ENCODE measurements around the gene CSF3.

Gene CSF3

DNA sequence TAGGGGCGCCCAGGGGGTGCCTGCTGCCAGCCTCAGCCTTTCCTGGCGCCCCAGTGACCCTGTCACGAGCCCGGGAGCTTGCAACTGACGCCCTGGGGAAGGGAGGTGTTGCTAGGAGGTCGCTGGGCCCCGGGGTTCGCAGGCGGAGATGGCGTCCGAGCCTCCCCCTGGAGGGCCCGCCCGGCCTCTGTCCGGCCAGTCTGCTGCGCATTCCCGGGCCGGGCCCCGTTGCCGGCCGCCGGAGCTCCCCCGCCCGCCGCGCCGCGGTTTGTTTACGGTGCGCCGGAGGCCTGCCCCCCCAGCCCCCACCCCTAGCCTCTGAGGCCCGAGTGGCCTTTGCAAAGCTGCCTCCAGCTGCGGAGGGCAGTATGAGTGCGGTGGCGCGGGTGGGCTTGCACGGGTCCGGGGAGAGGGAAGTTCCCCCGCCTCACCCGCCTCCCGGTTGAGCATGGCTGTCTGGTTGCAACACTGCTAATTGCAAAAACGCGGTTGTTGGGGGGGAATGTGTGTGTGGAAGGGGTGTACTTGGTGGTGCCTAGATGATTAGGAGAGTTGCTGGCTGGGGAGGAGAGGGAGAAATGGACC, 48.0 kb downstream of the CSF3 start:
- peak; percentile 86 for DNase-seq

DNA sequence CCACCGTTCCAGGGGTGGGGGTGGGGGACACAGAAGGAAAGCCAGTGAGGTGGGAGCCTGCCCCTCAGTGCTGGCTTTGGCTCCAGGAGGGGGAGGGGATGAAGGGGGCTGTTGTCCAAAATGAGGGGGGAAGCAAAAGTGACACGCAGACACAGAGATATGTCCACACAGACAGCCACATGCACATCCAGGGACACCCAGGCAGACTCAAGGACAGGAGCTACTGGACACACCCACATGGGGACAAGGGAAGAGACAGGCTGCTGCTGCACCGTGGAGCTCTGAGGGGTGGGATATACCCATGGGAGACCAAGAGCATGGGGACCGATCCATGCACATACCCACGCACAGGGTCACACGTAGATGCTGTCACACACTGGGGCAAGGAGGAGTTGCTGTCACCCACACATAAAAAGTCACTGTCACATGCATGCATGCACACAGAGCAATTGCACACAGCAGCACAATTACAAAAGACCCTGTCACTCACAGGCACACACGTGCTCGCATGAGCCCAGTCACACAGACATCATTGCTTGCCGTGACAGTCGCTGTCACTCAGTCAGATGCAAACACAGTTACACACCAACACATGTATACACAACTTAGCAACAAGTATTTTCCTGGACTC, 48.8 kb downstream of the CSF3 start:
- DNase-seq = peak; percentile 71

DNA sequence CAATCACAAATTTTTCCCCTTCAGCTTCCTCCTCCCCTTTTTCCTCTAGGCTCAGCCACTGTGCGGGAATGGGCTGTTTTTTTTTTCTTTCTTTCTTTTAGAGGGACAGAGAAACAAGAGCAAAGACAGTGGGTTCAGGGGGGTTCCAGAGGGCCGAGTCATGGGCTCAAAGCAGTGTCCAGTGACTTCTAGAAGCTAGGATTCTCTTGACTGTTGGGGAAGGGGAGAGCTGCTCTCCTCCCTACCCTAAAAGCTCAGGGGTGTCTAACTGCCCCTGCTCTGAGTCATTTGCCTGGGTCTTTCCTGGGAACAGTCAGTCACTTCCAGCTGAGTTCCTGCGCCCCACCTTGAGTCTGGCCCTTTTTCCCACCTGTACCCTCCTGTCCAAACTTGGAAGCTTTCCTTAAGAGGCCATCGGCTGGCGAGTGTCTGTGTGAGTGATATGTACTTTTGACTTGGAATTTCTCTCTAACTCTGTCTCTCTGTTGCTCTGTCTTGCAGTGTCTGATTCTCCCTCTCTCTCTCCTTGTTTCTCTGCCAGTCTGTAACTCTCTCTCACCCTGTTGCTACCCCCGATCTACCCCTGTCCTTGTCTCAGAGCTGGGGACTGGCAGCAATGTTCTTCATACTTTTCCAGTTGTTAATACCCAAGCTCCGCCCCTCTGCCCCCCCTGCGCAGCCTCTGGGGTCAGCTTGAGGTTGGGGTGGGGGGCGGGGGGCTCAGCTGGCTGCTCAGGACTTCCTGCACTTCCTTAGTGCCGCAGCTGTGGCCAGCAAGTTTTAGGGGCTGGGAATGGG, 49.9 kb downstream of the CSF3 start:
- peak; percentile 65 for DNase-seq

DNA sequence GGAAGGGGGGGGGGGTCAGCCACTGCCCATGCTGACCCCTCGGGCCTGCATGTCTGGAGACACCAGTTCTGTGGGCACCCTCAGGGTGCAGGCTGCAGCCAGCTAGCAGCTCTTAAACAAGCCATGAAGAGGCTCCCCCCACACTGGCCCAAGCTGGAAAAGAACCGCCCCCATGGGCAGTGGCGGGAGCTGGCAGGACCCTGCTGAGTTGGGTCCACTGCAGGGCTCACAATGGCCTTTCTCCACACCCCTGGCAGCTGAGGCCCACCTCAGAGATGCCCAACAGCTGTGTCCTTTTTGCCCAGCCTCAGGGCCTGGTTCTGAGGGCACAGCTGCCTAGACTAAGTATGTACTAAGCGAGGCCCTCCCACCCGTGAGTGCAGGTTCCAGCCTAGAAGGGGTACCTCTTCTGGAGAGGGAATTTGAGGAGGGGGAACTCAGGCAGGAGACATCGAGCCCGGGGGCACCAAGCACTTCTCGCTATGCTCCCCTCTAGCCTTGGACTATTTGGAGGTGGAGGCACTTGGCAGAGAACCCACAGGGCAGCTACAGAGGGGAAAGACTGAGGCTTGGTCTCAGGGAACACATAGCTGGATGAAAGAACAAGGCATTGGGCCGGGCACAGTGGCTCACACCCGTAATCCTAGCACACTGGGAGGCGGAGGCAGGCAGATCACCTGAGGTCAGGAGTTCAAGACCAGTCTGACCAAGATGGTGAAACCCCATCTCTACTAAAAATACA, 50.7 kb downstream of the CSF3 start:
- DNase-seq = peak; percentile 36

Data from retina (tissue), 1 donor.